ENCODE results near the gene ABCC3. TPM values are rescaled to one million over a fixed set of nuclear protein-coding genes. Genes with fewer than 3 reads are reported as not detected.

ABCC3 gene
- total RNA-seq, 1 experiment from 2014 or later: 293 TPM

- H3K36me3 Mint-ChIP-seq (ENCODE audit: insufficient read depth, unreplicated experiment): peaks cover 21% of the 10 kb centered on the region
- no peak overlapping the region for H3K27ac Mint-ChIP-seq (ENCODE audit: low read depth, unreplicated experiment)
- peaks cover 21% of the 10 kb centered on the region for H3K4me1 Mint-ChIP-seq (ENCODE audit: insufficient read depth, unreplicated experiment)
- intact Hi-C loops (cut with micrococcal nuclease): no loop called here
- no peak overlapping the region for H3K4me3 Mint-ChIP-seq (ENCODE audit: unreplicated experiment)
- DNase-seq (ENCODE audit: unreplicated experiment): no peak
- ChIA-PET CTCF (no interaction called here), POLR2A (no interaction called here)
- TF ChIP-seq, protein P1, sequence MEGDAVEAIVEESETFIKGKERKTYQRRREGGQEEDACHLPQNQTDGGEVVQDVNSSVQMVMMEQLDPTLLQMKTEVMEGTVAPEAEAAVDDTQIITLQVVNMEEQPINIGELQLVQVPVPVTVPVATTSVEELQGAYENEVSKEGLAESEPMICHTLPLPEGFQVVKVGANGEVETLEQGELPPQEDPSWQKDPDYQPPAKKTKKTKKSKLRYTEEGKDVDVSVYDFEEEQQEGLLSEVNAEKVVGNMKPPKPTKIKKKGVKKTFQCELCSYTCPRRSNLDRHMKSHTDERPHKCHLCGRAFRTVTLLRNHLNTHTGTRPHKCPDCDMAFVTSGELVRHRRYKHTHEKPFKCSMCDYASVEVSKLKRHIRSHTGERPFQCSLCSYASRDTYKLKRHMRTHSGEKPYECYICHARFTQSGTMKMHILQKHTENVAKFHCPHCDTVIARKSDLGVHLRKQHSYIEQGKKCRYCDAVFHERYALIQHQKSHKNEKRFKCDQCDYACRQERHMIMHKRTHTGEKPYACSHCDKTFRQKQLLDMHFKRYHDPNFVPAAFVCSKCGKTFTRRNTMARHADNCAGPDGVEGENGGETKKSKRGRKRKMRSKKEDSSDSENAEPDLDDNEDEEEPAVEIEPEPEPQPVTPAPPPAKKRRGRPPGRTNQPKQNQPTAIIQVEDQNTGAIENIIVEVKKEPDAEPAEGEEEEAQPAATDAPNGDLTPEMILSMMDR (IDR thresholded peaks at IDR 0.05; ENCODE audit: unreplicated experiment): no peak
- BruUV-seq (replicated peaks): no TSS peak
- H3K27me3 Mint-ChIP-seq (ENCODE audit: insufficient read depth, unreplicated experiment): no peaks in the 10 kb centered on the region
- H3K9me3 Mint-ChIP-seq (ENCODE audit: unreplicated experiment): no peaks in the 10 kb centered on the region
Measured at GRCh38 chr17:50656509-50656908, 21.8 kb downstream of the ABCC3 start.

GRCh38 chr17:50657054-50657453 is 22.4 kb downstream of the ABCC3 start:
- POLR2A ChIA-PET: interaction anchor here (5.5 kb wide), 1 partner anchor 7 kb away, joined by 24 read pairs; no protein-coding TSS in a partner anchor
- BruUV-seq (replicated peaks): no TSS peak
- TF ChIP-seq, protein P1 (IDR thresholded peaks at IDR 0.05; ENCODE audit: unreplicated experiment): no peak
- Mint-ChIP-seq H3K36me3 (ENCODE audit: insufficient read depth, unreplicated experiment) (peaks cover 24% of the 10 kb centered on the region), H3K27ac (ENCODE audit: low read depth, unreplicated experiment) (no peak overlapping the region), H3K4me3 (ENCODE audit: unreplicated experiment) (no peak overlapping the region), H3K27me3 (ENCODE audit: insufficient read depth, unreplicated experiment) (no peaks in the 10 kb centered on the region), H3K9me3 (ENCODE audit: unreplicated experiment) (no peaks in the 10 kb centered on the region), H3K4me1 (ENCODE audit: insufficient read depth, unreplicated experiment) (peaks cover 27% of the 10 kb centered on the region)
- intact Hi-C loops (cut with micrococcal nuclease): no loop called here
- CTCF ChIA-PET: no interaction called here
- DNase-seq (ENCODE audit: unreplicated experiment): no peak

DNA sequence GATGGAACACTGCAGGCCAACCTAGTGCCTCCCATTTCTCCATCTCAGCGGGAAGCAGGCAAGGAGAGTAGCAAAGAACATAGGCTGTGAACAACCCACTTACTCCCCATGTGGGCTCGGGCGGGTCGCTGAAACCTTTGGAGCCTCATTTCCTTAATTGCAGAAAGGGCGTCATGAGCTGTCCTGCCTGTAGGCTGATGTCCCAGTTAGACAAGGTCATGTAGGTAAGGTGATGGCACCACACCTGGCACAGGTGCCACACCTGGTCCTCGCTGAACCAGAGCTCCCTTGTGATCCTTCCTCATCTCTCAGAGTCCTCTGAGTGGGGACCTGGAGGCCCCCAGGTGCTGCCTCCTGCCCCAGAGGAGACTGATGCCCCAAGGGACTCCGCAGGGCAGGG is 22.9 kb downstream of the ABCC3 start:
- Mint-ChIP-seq H3K4me1 (ENCODE audit: insufficient read depth, unreplicated experiment) (peaks cover 32% of the 10 kb centered on the region), H3K27me3 (ENCODE audit: insufficient read depth, unreplicated experiment) (no peaks in the 10 kb centered on the region), H3K36me3 (ENCODE audit: insufficient read depth, unreplicated experiment) (peaks cover 27% of the 10 kb centered on the region), H3K27ac (ENCODE audit: low read depth, unreplicated experiment) (no peak overlapping the region), H3K9me3 (ENCODE audit: unreplicated experiment) (no peaks in the 10 kb centered on the region), H3K4me3 (ENCODE audit: unreplicated experiment) (no peak overlapping the region)
- CTCF ChIA-PET: interaction anchor here (0.7 kb wide), 1 partner anchor 72 kb away, joined by 3 read pairs; no protein-coding TSS in a partner anchor
- POLR2A ChIA-PET: interaction anchor here (5.5 kb wide), 1 partner anchor 8 kb away, joined by 24 read pairs; no protein-coding TSS in a partner anchor
- TF ChIP-seq, protein P1 (IDR thresholded peaks at IDR 0.05; ENCODE audit: unreplicated experiment): no peak
- BruUV-seq (replicated peaks): no TSS peak
- DNase-seq (ENCODE audit: unreplicated experiment): no peak
- intact Hi-C loops (cut with micrococcal nuclease): no loop called here

- H3K9me3 Mint-ChIP-seq (ENCODE audit: unreplicated experiment): no peaks in the 10 kb centered on the region
- intact Hi-C loops (cut with micrococcal nuclease): no loop called here
- CTCF ChIA-PET: interaction anchor here (0.6 kb wide), 1 partner anchor 36 kb away, joined by 3 read pairs; no protein-coding TSS in a partner anchor
- no peak for DNase-seq (ENCODE audit: unreplicated experiment)
- POLR2A ChIA-PET: interaction anchor here (0.7 to 5.5 kb wide), 2 partner anchors 9 to 12 kb away, joined by 3 to 24 read pairs; no protein-coding TSS in a partner anchor
- H3K4me3 Mint-ChIP-seq (ENCODE audit: unreplicated experiment): no peak overlapping the region
- no peak overlapping the region for H3K27ac Mint-ChIP-seq (ENCODE audit: low read depth, unreplicated experiment)
- H3K4me1 Mint-ChIP-seq (ENCODE audit: insufficient read depth, unreplicated experiment): peaks cover 41% of the 10 kb centered on the region
- TF ChIP-seq, protein P1 (IDR thresholded peaks at IDR 0.05; ENCODE audit: unreplicated experiment): no peak
- peaks cover 33% of the 10 kb centered on the region for H3K36me3 Mint-ChIP-seq (ENCODE audit: insufficient read depth, unreplicated experiment)
- no TSS peak for BruUV-seq (replicated peaks)
- no peaks in the 10 kb centered on the region for H3K27me3 Mint-ChIP-seq (ENCODE audit: insufficient read depth, unreplicated experiment)
Measured at GRCh38 chr17:50658616-50659015, 23.9 kb downstream of the ABCC3 start.

All from MCF 10A (cell line).